ENCODE data around the gene FAH. TPM values are rescaled to one million over a fixed set of nuclear protein-coding genes. Genes with fewer than 3 reads are reported as not detected.
"Not testable (repeated sequence)": the region's sequence is repeated elsewhere in the genome, so short reads cannot be mapped to it uniquely, and the experiment has no call there.

The FAH gene
- total RNA-seq, 1 donor from 2014 or later = 23.4 TPM

DNA sequence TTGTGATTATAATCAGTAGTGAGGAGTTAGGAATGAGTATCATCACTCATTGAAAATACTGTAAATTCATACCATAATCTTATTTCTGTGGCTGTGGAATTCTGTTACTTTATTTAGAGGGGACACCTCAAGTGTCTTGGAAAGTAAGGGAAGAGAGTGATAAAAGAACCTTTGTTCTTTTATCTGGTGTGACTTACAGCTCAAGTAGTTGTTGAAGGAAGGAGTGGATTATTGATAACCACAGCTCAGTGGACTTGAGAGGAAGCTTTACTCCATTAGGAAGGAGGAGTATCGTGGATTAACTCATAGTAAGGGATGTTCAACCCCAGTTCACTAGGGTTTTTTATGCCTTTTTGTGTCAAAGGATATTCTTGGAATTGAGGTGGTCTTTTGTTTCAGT, 32.2 kb upstream of the FAH start:
- Histone ChIP-seq H3K4me1 (no peaks in the 10 kb centered on the region), H3K27me3 (no peaks in the 10 kb centered on the region), H3K9me3 (no peaks in the 10 kb centered on the region), H3K27ac (no peak overlapping the region), H3K4me3 (no peak overlapping the region), H3K36me3 (peaks cover 2 to 19% of the 10 kb centered on the region in 2 donors)
- TF ChIP-seq, protein P1, sequence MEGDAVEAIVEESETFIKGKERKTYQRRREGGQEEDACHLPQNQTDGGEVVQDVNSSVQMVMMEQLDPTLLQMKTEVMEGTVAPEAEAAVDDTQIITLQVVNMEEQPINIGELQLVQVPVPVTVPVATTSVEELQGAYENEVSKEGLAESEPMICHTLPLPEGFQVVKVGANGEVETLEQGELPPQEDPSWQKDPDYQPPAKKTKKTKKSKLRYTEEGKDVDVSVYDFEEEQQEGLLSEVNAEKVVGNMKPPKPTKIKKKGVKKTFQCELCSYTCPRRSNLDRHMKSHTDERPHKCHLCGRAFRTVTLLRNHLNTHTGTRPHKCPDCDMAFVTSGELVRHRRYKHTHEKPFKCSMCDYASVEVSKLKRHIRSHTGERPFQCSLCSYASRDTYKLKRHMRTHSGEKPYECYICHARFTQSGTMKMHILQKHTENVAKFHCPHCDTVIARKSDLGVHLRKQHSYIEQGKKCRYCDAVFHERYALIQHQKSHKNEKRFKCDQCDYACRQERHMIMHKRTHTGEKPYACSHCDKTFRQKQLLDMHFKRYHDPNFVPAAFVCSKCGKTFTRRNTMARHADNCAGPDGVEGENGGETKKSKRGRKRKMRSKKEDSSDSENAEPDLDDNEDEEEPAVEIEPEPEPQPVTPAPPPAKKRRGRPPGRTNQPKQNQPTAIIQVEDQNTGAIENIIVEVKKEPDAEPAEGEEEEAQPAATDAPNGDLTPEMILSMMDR (IDR thresholded peaks at IDR 0.05) = no peak
- DNase-seq (ENCODE audit: low spot score in 2 of 2) = no peak
- intact Hi-C loops (cut with DNase I) = no loop called here

DNA sequence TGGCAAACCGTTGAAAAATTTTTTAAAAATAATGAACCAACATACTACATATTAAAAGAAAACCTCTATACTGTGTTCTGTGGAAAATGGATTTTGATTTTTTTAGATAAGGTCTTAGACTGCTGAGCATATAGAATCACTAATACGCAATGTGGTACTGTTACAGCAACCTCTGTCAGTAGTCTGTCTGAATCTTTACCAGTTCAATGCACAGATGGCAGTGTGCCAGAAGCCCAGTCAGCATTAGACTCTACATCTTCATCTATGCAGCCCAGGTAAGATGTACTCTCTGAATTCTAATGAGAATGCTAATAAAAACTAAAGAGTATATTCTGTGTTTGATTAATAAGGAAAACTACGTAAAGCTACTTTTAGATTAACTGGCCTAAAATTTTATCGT, 31.3 kb upstream of the FAH start:
- Histone ChIP-seq H3K4me1 (no peaks in the 10 kb centered on the region), H3K36me3 (peaks cover 8 to 27% of the 10 kb centered on the region in 2 donors), H3K27ac (no peak overlapping the region), H3K4me3 (no peak overlapping the region), H3K9me3 (no peaks in the 10 kb centered on the region), H3K27me3 (no peaks in the 10 kb centered on the region)
- TF ChIP-seq, protein P1 (IDR thresholded peaks at IDR 0.05) = no peak
- intact Hi-C loops (cut with DNase I) = no loop called here
- DNase-seq (ENCODE audit: low spot score in 2 of 2) = no peak

DNA sequence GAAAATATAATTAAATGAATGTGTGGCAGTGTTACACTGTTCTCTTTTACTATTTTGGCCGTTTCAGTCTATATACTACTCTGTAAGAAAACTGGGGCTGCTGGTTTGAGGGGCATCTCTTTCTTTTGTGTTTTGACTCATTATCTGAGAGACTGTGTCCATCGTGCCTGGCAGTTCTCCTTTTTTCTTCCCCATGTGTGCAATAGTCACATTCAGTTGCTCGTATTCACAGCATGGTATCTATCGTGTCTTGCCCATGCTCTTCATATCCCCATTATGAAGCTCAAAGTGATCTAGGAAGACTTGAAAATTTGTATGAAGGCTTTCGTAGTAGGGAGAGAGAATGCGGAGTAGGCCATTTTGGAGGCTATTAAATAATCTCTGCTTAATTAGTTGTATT, 29.8 kb upstream of the FAH start:
- Histone ChIP-seq H3K36me3 (peaks cover 8 to 30% of the 10 kb centered on the region in 2 donors), H3K9me3 (no peaks in the 10 kb centered on the region), H3K4me3 (no peak overlapping the region), H3K27me3 (no peaks in the 10 kb centered on the region), H3K27ac (no peak overlapping the region), H3K4me1 (no peaks in the 10 kb centered on the region)
- intact Hi-C loops (cut with DNase I) = no loop called here
- TF ChIP-seq, protein P1 (IDR thresholded peaks at IDR 0.05) = no peak
- DNase-seq (ENCODE audit: low spot score in 2 of 2) = no peak

DNA sequence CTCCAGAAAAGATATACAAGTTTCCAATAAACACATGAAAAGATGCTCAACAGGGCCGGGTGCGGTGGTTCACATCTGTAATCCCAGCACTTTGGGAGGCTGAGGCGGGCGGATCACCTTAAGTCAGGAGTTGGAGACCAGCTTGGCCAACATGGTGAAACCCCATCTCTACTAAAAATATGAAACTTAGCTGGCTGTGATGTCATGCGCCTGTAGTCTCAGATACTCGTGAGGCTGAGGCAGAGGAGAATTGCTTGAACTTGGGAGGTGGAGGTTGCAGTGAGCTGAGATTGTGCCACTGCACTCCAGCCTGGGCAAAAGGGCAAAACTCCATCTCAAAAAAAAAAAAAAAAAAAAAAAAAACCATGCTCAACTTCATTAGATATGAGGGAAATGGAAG, 25.5 kb upstream of the FAH start:
- H3K36me3 ChIP-seq = peaks cover 8 to 36% of the 10 kb centered on the region in 2 donors
- H3K27me3 ChIP-seq; H3K4me3 ChIP-seq; H3K4me1 ChIP-seq; DNase-seq (ENCODE audit: low spot score in 2 of 2); H3K27ac ChIP-seq; intact Hi-C loops (cut with DNase I); H3K9me3 ChIP-seq: not testable (repeated sequence)

DNA sequence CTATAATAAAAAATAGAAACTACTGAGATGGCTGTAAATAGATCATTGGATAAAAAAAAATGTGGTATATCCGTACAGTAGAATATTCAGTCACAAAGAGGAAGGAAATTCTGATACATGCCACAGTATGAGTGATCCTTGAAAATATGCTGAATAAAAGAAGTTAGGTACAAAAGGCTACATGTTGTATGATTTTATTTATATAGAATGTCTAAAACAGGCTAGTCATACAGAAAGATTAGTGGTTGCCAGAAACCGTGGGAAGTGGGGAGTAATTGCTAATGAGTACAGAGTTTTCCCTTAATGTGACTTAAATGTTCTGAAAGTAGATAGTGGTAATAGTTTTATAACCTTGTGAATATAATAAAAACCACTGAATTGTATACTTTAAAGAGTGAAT, 24.9 kb upstream of the FAH start:
- Histone ChIP-seq H3K4me3 (no peak overlapping the region), H3K27me3 (no peaks in the 10 kb centered on the region), H3K36me3 (peaks cover 8 to 36% of the 10 kb centered on the region in 2 donors), H3K9me3 (no peaks in the 10 kb centered on the region), H3K27ac (no peak overlapping the region), H3K4me1 (no peaks in the 10 kb centered on the region)
- intact Hi-C loops (cut with DNase I) = no loop called here
- DNase-seq (ENCODE audit: low spot score in 2 of 2) = no peak
- TF ChIP-seq, protein P1 (IDR thresholded peaks at IDR 0.05) = no peak

DNA sequence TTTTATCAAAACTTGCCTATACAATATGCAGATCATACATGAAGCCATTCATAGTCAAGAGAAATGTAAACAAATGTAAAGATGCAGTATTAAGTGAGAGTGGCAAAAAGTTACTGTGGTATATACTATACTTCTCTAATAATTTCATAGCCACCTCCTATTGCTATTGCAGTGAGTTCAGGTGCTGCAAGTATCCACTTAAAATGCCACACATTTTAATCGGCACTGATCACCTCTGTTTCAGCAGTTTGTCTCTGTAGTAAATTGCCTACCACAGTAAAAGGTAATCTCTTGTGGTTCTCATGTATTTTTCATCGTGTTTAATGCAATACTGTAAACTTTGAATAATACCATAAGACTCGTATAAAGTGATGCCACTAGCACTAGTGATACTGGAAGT, 20.4 kb upstream of the FAH start:
- H3K36me3 ChIP-seq = peaks cover 4 to 35% of the 10 kb centered on the region in 2 donors
- intact Hi-C loops (cut with DNase I) = no loop called here
- TF ChIP-seq, protein P1 (IDR thresholded peaks at IDR 0.05) = no peak
- no peak for DNase-seq (ENCODE audit: low spot score in 2 of 2)
- H3K27me3 ChIP-seq = no peaks in the 10 kb centered on the region
- no peak overlapping the region for H3K27ac ChIP-seq
- no peak overlapping the region for H3K4me3 ChIP-seq
- H3K4me1 ChIP-seq = no peaks in the 10 kb centered on the region
- H3K9me3 ChIP-seq = no peaks in the 10 kb centered on the region
